GM12878 (cell line): ENCODE data around the gene LDLR. TPM values are rescaled to one million over a fixed set of nuclear protein-coding genes. Genes with fewer than 3 reads are reported as not detected.

Experiments
- ATAC-seq: fragments of 200-7000 bp; cut with Tn5 transposase; 3 replicates; pipeline ENCODE4 v1.9.1; 2020; ENCODE audit warnings: mild to moderate bottlenecking, moderate library complexity
- BruUV-seq: library from RNA; stranded (reverse); fragments of 400-500 nt; replicated peaks from 2 replicates; lab custom pipeline; 2021; lab: Mats Ljungman, UMichigan
- CTCF ChIA-PET: fragments of 300-600 bp; sonication (Branson Sonifier 250); formaldehyde crosslinking; extraction: SDS; loops from one replicate; lab custom pipeline; 2021; ENCODE audit warnings: inconsistent platforms; lab: Yijun Ruan, JAX
- POLR2A ChIA-PET: fragments of 350-600 bp; formaldehyde crosslinking; extraction: SDS; loops from one replicate; lab custom pipeline; 2021; ENCODE audit warnings: inconsistent platforms; lab: Charles Lee
- RAD21 ChIA-PET: fragments of 300-600 bp; sonication (Branson Sonifier 250); formaldehyde crosslinking; loops from one replicate; lab custom pipeline; 2023; ENCODE audit warnings: antibody characterized with exemption; ENCODE audit not compliant: unreplicated experiment; lab: Charles Lee
- SMC1A ChIA-PET: fragments of 300-600 bp; sonication (Branson Sonifier 250); formaldehyde crosslinking; loops from one replicate; lab custom pipeline; 2023; ENCODE audit not compliant: unreplicated experiment, uncharacterized antibody; lab: Charles Lee
- DNase-seq: peaks from one replicate; pipeline ENCODE4 v3.0.0-alpha.2; 2011; ENCODE audit warnings: low read depth, low spot score
- FAIRE-seq: peaks from 3 replicates; lab custom pipeline; 2011; peaks lifted over from hg19 to GRCh38; lab: Jason Lieb, UNC
- H2AFZ ChIP-seq: 2 replicates; pipeline ENCODE4 v1.6.0; 2011; ENCODE audit warnings: low read depth, low read length, control low read depth; ENCODE audit not compliant: control insufficient read depth
- H3K27ac ChIP-seq: 2 replicates; pipeline ENCODE4 v1.5.1; 2011; ENCODE audit warnings: control low read depth; ENCODE audit not compliant: control insufficient read depth, insufficient read depth
- H3K27me3 ChIP-seq, 2 experiments: replicated peaks in 1 of 2; 2 replicates each; pipeline versions ENCODE4 v1.6.0 to v1.6.1; 2011; ENCODE audit warnings: low read length in 1 of 2; ENCODE audit not compliant: control insufficient read depth in 2 of 2, insufficient read depth in 2 of 2
- H3K36me3 ChIP-seq, 2 experiments: 2 replicates each; pipeline ENCODE4 v1.5.1; 2011; ENCODE audit warnings: low read length in 1 of 2; ENCODE audit not compliant: control insufficient read depth in 2 of 2, insufficient read depth in 2 of 2
- H3K4me1 ChIP-seq: 2 replicates; pipeline ENCODE4 v1.6.1; 2011; ENCODE audit warnings: mild to moderate bottlenecking, low read length, moderate library complexity, mixed read lengths; ENCODE audit not compliant: control insufficient read depth, insufficient read depth
- H3K4me2 ChIP-seq: 2 replicates; pipeline ENCODE4 v1.6.0; 2011; ENCODE audit warnings: control low read depth; ENCODE audit not compliant: control insufficient read depth, insufficient read depth
- H3K4me3 ChIP-seq: fragments of 200-600 bp; sonication (generic); 2 replicates; pipeline ENCODE4 v1.5.1; 2016
- H3K79me2 ChIP-seq: 2 replicates; pipeline ENCODE4 v1.6.0; 2011; ENCODE audit warnings: low read length; ENCODE audit not compliant: control insufficient read depth, insufficient read depth
- H3K9ac ChIP-seq: 2 replicates; pipeline ENCODE4 v1.8.0; 2011; ENCODE audit warnings: low read length, control low read depth, mixed read lengths; ENCODE audit not compliant: control insufficient read depth, insufficient read depth
- H3K9me3 ChIP-seq: replicated peaks from 3 replicates; pipeline ENCODE4 v1.5.1; 2011; ENCODE audit warnings: mild to moderate bottlenecking, low read length; ENCODE audit not compliant: control insufficient read depth, insufficient read depth
- H4K20me1 ChIP-seq: 2 replicates; pipeline ENCODE4 v1.6.0; 2011; ENCODE audit not compliant: control insufficient read depth, insufficient read depth
- JUND ChIP-seq: IDR thresholded peaks from 2 replicates; pipeline ENCODE4 v1.6.1; 2012; ENCODE audit warnings: low read depth, mild to moderate bottlenecking, low read length, improper control_type of control experiment, moderate library complexity
- WGBS: methylation state at CpG from one replicate; pipeline ENCODE4 v1.1.6; 2016; ENCODE audit warnings: low lambda C conversion rate; ENCODE audit not compliant: insufficient replicate concordance, insufficient coverage; ENCODE audit errors: missing lambda C conversion rate; 5-methylcytosine and 5-hydroxymethylcytosine counted together
- in situ Hi-C: fragments of 300-500 bp; cut with MboI; formaldehyde crosslinking; loops from 9 replicates; pipeline ENCODE4 v1.14.3; 2018; ENCODE audit warnings: mixed read lengths
- intact Hi-C: fragments of 100-400 bp; cut with micrococcal nuclease; formaldehyde crosslinking; loops from one replicate; pipeline ENCODE4 v1.14.2; 2022; ENCODE audit not compliant: unreplicated experiment
- polyA plus RNA-seq, 11 experiments: library from polyadenylated mRNA; depleted of rRNA in 4 of 11; unstranded in 6 of 11; stranded (reverse) in 5 of 11; fragments of >200 nt; fragmentation: Nextera tagmentation in 4 of 11; fragmentation: Illumina TruSeq in 1 of 11; extraction: Ambion mirVana in 4 of 11; extraction: Trizol in 1 of 11; gene quantifications; 1 replicate in 1 of 11; 2 replicates in 10 of 11; pipeline versions ENCODE4 v1.2.1 to v1.2.3, GENCODE V29; 2011 to 2016; ENCODE audit warnings: inconsistent platforms in 2 of 11, missing spikeins in 2 of 11, low read depth in 1 of 11
- total RNA-seq, 4 experiments: library from RNA; depleted of rRNA in 3 of 4; stranded (reverse); fragments of >200 nt in 3 of 4; fragmentation: Illumina TruSeq in 1 of 4; extraction: Trizol in 1 of 4; gene quantifications; 2 replicates each; pipeline versions ENCODE4 v1.2.1 to v1.2.3, GENCODE V29; 2013 to 2021
- TF ChIP-seq, protein P1 (sequence below): IDR thresholded peaks from 2 replicates; pipeline ENCODE4 v1.6.1; 2012; ENCODE audit warnings: mild to moderate bottlenecking, low read depth, low read length

The LDLR gene
- total and polyA plus RNA-seq, 10 of the 15 experiments (the other 5 are each of a cell fraction or from before 2014, with no cell fraction given), result 11.3 to 59.2 (median 27.3) TPM

DNA sequence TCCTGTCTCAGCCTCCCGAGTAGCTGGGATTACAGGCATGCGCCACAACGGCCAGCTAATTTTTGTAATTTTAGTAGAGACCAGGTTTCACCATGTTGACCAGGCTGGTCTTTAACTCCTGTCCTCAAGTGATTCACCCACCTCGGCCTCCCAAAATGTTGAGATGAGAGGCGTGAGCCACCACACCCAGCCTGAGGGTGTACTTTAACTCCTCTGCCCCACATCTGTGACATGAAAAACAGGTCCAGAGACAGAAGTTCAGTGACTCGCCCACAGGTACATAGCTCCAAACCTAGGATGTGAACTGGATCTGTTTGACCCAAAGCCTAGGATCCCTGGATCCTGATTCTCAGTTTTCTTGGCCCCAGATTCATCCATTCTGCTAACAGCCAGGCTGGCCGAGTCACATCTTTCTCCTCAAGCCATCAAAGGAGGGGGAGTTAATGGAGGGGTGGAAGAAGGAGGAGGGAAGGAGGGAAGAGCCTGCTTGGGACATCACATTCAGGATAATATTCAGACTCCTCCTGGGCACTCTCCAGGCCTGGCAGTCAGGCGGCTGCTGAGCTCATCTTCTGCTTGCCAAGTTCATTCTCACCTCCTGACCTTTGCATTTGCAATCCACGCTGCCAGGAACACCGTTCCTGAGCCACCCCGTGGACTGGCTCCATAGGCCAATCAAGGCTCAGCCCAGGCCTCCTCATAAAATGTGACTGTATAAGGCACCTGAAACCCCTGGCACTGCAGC, 63.2 kb downstream of the LDLR start:
- H3K4me2 ChIP-seq, result no peak overlapping the region
- no peak for ATAC-seq
- TF ChIP-seq, protein P1, sequence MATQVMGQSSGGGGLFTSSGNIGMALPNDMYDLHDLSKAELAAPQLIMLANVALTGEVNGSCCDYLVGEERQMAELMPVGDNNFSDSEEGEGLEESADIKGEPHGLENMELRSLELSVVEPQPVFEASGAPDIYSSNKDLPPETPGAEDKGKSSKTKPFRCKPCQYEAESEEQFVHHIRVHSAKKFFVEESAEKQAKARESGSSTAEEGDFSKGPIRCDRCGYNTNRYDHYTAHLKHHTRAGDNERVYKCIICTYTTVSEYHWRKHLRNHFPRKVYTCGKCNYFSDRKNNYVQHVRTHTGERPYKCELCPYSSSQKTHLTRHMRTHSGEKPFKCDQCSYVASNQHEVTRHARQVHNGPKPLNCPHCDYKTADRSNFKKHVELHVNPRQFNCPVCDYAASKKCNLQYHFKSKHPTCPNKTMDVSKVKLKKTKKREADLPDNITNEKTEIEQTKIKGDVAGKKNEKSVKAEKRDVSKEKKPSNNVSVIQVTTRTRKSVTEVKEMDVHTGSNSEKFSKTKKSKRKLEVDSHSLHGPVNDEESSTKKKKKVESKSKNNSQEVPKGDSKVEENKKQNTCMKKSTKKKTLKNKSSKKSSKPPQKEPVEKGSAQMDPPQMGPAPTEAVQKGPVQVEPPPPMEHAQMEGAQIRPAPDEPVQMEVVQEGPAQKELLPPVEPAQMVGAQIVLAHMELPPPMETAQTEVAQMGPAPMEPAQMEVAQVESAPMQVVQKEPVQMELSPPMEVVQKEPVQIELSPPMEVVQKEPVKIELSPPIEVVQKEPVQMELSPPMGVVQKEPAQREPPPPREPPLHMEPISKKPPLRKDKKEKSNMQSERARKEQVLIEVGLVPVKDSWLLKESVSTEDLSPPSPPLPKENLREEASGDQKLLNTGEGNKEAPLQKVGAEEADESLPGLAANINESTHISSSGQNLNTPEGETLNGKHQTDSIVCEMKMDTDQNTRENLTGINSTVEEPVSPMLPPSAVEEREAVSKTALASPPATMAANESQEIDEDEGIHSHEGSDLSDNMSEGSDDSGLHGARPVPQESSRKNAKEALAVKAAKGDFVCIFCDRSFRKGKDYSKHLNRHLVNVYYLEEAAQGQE, result no peak
- no peak for TF ChIP-seq JUND
- no peak overlapping the region for H3K4me3 ChIP-seq
- no peak overlapping the region for H3K9ac ChIP-seq
- TSS peak; percentile 62 for BruUV-seq
- H3K27ac ChIP-seq, result no peak overlapping the region
- in situ Hi-C loops (no loop called here), intact Hi-C loops (no loop called here)
- H2AFZ ChIP-seq, result no peak overlapping the region; the same call in 1 of the 2 replicates
- no peaks in the 10 kb centered on the region for H3K27me3 ChIP-seq
- ChIA-PET POLR2A (no interaction called here), RAD21 (interaction anchor here (0.9 kb wide), 1 partner anchor 15 kb away, joined by 3 read pairs; no protein-coding TSS in a partner anchor), SMC1A (interaction anchor here (0.8 kb wide), 1 partner anchor 189 kb away, joined by 3 read pairs; no protein-coding TSS in a partner anchor), CTCF (no interaction called here)
- no peak for FAIRE-seq
- no peaks in the 10 kb centered on the region; the same call in 1 of the 2 replicates for H3K4me1 ChIP-seq
- 96% methylated on average over 11 of the region's 11 CpGs for WGBS
- H3K9me3 ChIP-seq, result no peaks in the 10 kb centered on the region
- no peak for DNase-seq
- peaks cover 26% of the 10 kb centered on the region for H3K79me2 ChIP-seq
- no peaks in the 10 kb centered on the region for H4K20me1 ChIP-seq
- peaks cover 0 to 1% of the 10 kb centered on the region in 2 experiments; a peak in 1 of 4 replicates for H3K36me3 ChIP-seq
